ENCODE measurements around the gene MYO10.

- TF ChIP-seq, protein P1, sequence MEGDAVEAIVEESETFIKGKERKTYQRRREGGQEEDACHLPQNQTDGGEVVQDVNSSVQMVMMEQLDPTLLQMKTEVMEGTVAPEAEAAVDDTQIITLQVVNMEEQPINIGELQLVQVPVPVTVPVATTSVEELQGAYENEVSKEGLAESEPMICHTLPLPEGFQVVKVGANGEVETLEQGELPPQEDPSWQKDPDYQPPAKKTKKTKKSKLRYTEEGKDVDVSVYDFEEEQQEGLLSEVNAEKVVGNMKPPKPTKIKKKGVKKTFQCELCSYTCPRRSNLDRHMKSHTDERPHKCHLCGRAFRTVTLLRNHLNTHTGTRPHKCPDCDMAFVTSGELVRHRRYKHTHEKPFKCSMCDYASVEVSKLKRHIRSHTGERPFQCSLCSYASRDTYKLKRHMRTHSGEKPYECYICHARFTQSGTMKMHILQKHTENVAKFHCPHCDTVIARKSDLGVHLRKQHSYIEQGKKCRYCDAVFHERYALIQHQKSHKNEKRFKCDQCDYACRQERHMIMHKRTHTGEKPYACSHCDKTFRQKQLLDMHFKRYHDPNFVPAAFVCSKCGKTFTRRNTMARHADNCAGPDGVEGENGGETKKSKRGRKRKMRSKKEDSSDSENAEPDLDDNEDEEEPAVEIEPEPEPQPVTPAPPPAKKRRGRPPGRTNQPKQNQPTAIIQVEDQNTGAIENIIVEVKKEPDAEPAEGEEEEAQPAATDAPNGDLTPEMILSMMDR (conservative IDR thresholded peaks at IDR 0.05) = no peak
- TF ChIP-seq ZFX (IDR thresholded peaks at IDR 0.05) = no peak
These were observed 6.7 kb downstream of the MYO10 start for GRCh38 chr5:16929347-16929746.

Measured in C4-2B (cell line).